Measurements from ENCODE around the gene SKAP1. TPM values are rescaled to one million over a fixed set of nuclear protein-coding genes. Genes with fewer than 3 reads are reported as not detected.

SKAP1 gene
- total RNA-seq, result 2.2 TPM in 1 of 2 replicates, not detected in the other

DNA sequence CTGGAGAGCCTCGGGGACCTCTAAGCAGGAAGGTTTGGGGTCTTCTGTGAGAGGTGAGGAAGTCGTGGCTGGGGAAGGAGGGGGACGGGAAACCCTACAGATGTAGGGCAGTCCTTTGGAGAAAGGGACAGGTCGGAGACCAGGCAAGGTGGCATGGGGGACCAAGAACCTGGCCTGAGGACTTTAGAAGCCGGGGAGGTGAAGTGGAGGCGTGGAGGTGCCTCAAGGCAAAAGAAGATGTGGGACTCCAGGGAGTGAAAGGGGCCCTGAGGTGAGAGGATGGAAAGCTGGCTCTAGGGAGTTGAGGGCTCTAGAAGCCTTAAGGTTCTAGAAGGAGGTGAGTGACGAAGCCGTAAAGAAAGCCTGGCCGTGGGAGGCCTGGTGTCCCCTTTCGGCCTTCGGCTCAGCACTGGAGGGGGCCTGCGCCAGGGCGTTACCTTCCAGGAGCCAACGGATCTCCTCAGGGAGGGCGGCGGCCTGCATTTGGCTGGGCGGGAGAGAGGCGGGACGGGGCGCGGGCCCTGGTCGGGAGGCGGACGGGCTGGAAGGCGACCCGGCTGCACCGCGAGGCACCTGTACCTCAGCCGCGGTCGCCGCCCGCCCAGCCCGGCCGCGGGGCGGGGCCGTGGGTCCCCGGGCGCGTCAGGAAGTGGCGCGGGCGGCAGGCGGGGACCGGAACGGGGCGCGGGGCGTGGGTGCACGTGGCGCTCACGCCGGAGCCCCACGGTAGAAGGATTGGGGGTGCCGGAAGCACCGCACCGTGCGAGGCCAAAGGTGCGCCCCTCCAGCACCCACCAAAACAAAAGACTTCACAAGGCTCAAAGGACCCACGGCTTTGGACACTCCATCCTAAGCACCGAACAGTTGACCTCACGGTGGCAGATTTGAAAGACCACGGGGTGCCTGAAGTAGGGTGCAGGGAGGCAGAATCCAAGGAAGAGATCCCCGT lies at the start of gene SKAP1:
Gene SKAP1, minus strand, starts transcription at position 577 of the 949 bp plus-strand sequence.

DNA sequence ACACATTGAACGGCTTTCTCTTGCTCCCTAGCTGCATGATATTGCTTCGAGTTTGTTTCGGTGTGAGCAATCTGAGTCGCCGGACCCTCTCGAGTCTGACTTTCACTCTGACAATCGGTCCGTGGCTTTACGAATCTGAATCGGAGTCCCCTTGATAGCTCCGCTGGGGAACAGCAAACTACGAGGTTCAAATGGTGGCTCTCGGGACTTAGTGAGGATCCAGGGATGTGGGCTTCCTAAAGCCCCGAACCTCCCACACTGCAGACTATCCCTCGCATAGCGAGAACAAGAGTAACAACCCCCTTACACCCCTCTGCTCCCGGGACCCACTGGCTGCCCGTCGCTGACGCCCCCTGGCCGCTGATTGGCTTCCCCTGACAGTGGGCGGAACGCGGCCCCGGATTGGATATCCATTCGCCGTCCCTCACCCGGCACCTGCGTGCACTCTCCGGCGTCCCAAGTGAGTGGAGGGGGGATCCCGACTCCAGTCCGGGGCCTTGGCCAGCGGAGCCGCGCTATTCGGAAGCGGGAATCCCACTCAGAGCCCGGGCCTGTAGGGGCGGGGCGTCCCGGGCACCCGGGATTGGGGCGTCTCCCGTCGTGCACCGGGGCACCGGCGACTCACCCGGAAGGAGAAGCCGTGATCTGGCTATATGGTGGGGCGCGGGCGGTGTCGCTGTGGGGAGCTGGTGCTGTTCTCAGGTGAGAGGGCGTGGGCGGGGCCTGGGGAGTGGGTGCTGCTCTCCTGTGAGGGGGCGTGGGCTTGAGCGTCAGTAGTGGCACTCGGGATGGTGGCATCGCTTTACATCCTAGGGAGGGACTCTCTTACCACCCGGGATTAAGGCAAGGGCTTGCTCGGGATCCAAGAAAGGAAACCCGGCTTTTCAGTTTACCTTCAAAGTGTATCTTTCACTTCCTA lies 322.6 kb downstream of the SKAP1 start, which contains the start of gene SNX11:
Gene SNX11, plus strand, starts transcription at position 630 of the 919 bp plus-strand sequence. CDS start 4,278 bp downstream, outside the sequence.

GRCh38 chr17:48101012-48101720 lies 328.8 kb downstream of the SKAP1 start, which contains the start of gene CBX1:
Gene CBX1 (minus strand): TSS chr17:48101478. CDS start chr17:48077004, 24,474 bp downstream.

Other genes with a start within 250 kb of the SKAP1 start
- not detected in 2 replicates for gene HOXB1, start 100.8 kb upstream of the SKAP1 start, total RNA-seq
- gene HOXB2, start 114.9 kb upstream of the SKAP1 start, total RNA-seq, result 1.5 and 2.9 TPM in 2 replicates
- 0.21 and 0.48 TPM in 2 replicates for gene HOXB4, start 148.1 kb upstream of the SKAP1 start, total RNA-seq
- 0.43 and 2.7 TPM in 2 replicates for gene HOXB3, start 160.0 kb upstream of the SKAP1 start, total RNA-seq
- not detected in 2 replicates for gene HOXB5, start 163.6 kb upstream of the SKAP1 start, total RNA-seq
- gene HOXB6, start 174.8 kb upstream of the SKAP1 start, total RNA-seq, result 0.21 and 3.4 TPM in 2 replicates
- gene HOXB7, start 180.8 kb upstream of the SKAP1 start, total RNA-seq, result 0.21 and 1.4 TPM in 2 replicates
- 1.2 TPM in 1 of 2 replicates, not detected in the other for gene HOXB8, start 185.1 kb upstream of the SKAP1 start, total RNA-seq
- 2.9 TPM in 1 of 2 replicates, not detected in the other for gene HOXB9, start 196.1 kb upstream of the SKAP1 start, total RNA-seq

Data from tracheal epithelial cell (primary cell).